Mesendoderm (in vitro differentiated cells): ENCODE data around the gene PLXNC1.

Source experiments
- DNase-seq: peaks from one replicate; pipeline ENCODE4 v3.0.0; 2013
- H2AK5ac ChIP-seq: 2 replicates; pipeline ENCODE4 v1.6.1; 2013; ENCODE audit warnings: low read length, inconsistent platforms
- H2BK120ac ChIP-seq: 2 replicates; pipeline ENCODE4 v1.6.1; 2013; ENCODE audit warnings: low read depth, mild to moderate bottlenecking, low read length, moderate library complexity, mixed read lengths
- H2BK15ac ChIP-seq: replicated peaks from 2 replicates; pipeline ENCODE4 v1.6.1; 2013; ENCODE audit warnings: low read depth, mild to moderate bottlenecking, moderate library complexity
- H2BK5ac ChIP-seq: 2 replicates; pipeline ENCODE4 v1.6.1; 2013; ENCODE audit warnings: low read length, inconsistent platforms
- H3K18ac ChIP-seq: 2 replicates; pipeline ENCODE4 v1.6.1; 2013; ENCODE audit warnings: mild to moderate bottlenecking, low read length, mixed read lengths
- H3K23ac ChIP-seq: one replicate; pipeline ENCODE4 v1.6.1; 2013; ENCODE audit warnings: low read length
- H3K27ac ChIP-seq: 2 replicates; pipeline ENCODE4 v1.5.1; 2013; ENCODE audit warnings: low read depth, mild to moderate bottlenecking, inconsistent platforms, low read length, moderate library complexity
- H3K27me3 ChIP-seq: 2 replicates; pipeline ENCODE4 v1.6.1; 2013; ENCODE audit warnings: low read length, control low read depth, mild to moderate bottlenecking, inconsistent platforms; ENCODE audit not compliant: insufficient read depth, poor library complexity
- H3K36me3 ChIP-seq: 2 replicates; pipeline ENCODE4 v1.6.1; 2013; ENCODE audit warnings: low read length, inconsistent platforms; ENCODE audit not compliant: control insufficient read depth, insufficient read depth
- H3K4ac ChIP-seq: one replicate; pipeline ENCODE4 v1.6.1; 2013; ENCODE audit warnings: low read depth, mild to moderate bottlenecking, low read length, moderate library complexity
- H3K4me1 ChIP-seq: 2 replicates; pipeline ENCODE4 v1.6.1; 2013; ENCODE audit warnings: low read depth, low read length, inconsistent platforms; ENCODE audit not compliant: control insufficient read depth
- H3K4me2 ChIP-seq: 2 replicates; pipeline ENCODE4 v1.6.1; 2013; ENCODE audit warnings: low read length
- H3K4me3 ChIP-seq: 2 replicates; pipeline ENCODE4 v1.5.1; 2013; ENCODE audit warnings: mild to moderate bottlenecking, low read length
- H3K56ac ChIP-seq: one replicate; pipeline ENCODE4 v1.6.1; 2013; ENCODE audit warnings: low read length
- H3K79me1 ChIP-seq: 2 replicates; pipeline ENCODE4 v1.6.1; 2013; ENCODE audit warnings: low read length, inconsistent platforms
- H3K79me2 ChIP-seq: 2 replicates; pipeline ENCODE4 v1.6.1; 2013; ENCODE audit warnings: mild to moderate bottlenecking, low read length; ENCODE audit not compliant: control insufficient read depth, insufficient read depth
- H3K9ac ChIP-seq: 2 replicates; pipeline ENCODE4 v1.6.1; 2013; ENCODE audit warnings: low read length, inconsistent platforms
- H4K5ac ChIP-seq: one replicate; pipeline ENCODE4 v1.6.1; 2013; ENCODE audit warnings: low read length
- H4K8ac ChIP-seq: one replicate; pipeline ENCODE4 v1.6.1; 2013; ENCODE audit warnings: low read depth, mild to moderate bottlenecking, control low read depth, low read length, moderate library complexity
- WGBS: extraction: QIAGEN DNeasy Blood & Tissue Kit; methylation state at CpG from one replicate; pipeline ENCODE4 v1.1.7; 2013; ENCODE audit warnings: low lambda C conversion rate, missing lambda C conversion rate; ENCODE audit not compliant: insufficient coverage; ENCODE audit errors: extremely low coverage; 5-methylcytosine and 5-hydroxymethylcytosine counted together

Gene PLXNC1

GRCh38 chr12:94111302-94111701, 37.1 kb upstream of the PLXNC1 start:
- Histone ChIP-seq H3K56ac (no peak overlapping the region), H2BK5ac (no peak overlapping the region), H3K36me3 (no peaks in the 10 kb centered on the region), H3K27ac (no peak overlapping the region), H2BK15ac (no peak overlapping the region), H3K4ac (no peak overlapping the region), H3K79me2 (no peaks in the 10 kb centered on the region), H3K79me1 (no peaks in the 10 kb centered on the region), H2BK120ac (no peak overlapping the region), H3K9ac (no peak overlapping the region), H3K27me3 (no peaks in the 10 kb centered on the region), H2AK5ac (no peak overlapping the region), H3K4me1 (no peaks in the 10 kb centered on the region), H3K4me2 (no peak overlapping the region), H3K18ac (no peak overlapping the region), H4K5ac (no peak overlapping the region), H3K23ac (no peak overlapping the region), H3K4me3 (no peak overlapping the region), H4K8ac (no peak overlapping the region)
- WGBS = no CpG with 5 or more reads among the region's 2 CpGs
- DNase-seq = no peak

GRCh38 chr12:94112121-94112520, 36.3 kb upstream of the PLXNC1 start:
- Histone ChIP-seq H3K4ac (no peak overlapping the region), H3K56ac (no peak overlapping the region), H3K4me2 (no peak overlapping the region), H3K9ac (no peak overlapping the region), H3K4me3 (no peak overlapping the region), H3K23ac (no peak overlapping the region), H3K4me1 (no peaks in the 10 kb centered on the region), H4K8ac (no peak overlapping the region), H2BK120ac (no peak overlapping the region), H2BK5ac (no peak overlapping the region), H2AK5ac (no peak overlapping the region), H3K36me3 (no peaks in the 10 kb centered on the region), H3K27me3 (no peaks in the 10 kb centered on the region), H2BK15ac (no peak overlapping the region), H3K18ac (no peak overlapping the region), H3K79me2 (no peaks in the 10 kb centered on the region), H3K27ac (no peak overlapping the region), H3K79me1 (no peaks in the 10 kb centered on the region), H4K5ac (no peak overlapping the region)
- DNase-seq = no peak
- WGBS = no CpG with 5 or more reads among the region's 2 CpGs

GRCh38 chr12:94114166-94114565, 34.2 kb upstream of the PLXNC1 start:
- Histone ChIP-seq H3K56ac (no peak overlapping the region), H3K4ac (no peak overlapping the region), H2AK5ac (no peak overlapping the region), H2BK15ac (no peak overlapping the region), H2BK5ac (no peak overlapping the region), H4K8ac (no peak overlapping the region), H3K23ac (no peak overlapping the region), H3K27me3 (no peaks in the 10 kb centered on the region), H2BK120ac (no peak overlapping the region), H4K5ac (no peak overlapping the region), H3K4me3 (no peak overlapping the region), H3K18ac (no peak overlapping the region), H3K79me2 (no peaks in the 10 kb centered on the region), H3K4me2 (no peak overlapping the region), H3K9ac (no peak overlapping the region), H3K27ac (no peak overlapping the region), H3K4me1 (no peaks in the 10 kb centered on the region), H3K79me1 (no peaks in the 10 kb centered on the region), H3K36me3 (no peaks in the 10 kb centered on the region)
- DNase-seq = no peak
- WGBS = no CpG with 5 or more reads among the region's 4 CpGs

GRCh38 chr12:94116191-94116590, 32.2 kb upstream of the PLXNC1 start:
- Histone ChIP-seq H2BK15ac (no peak overlapping the region), H2BK5ac (no peak overlapping the region), H2AK5ac (no peak overlapping the region), H3K4me2 (no peak overlapping the region), H2BK120ac (no peak overlapping the region), H3K18ac (no peak overlapping the region), H4K5ac (no peak overlapping the region), H3K27ac (no peak overlapping the region), H3K4ac (no peak overlapping the region), H3K36me3 (no peaks in the 10 kb centered on the region), H3K9ac (no peak overlapping the region), H3K27me3 (no peaks in the 10 kb centered on the region), H3K4me1 (no peaks in the 10 kb centered on the region), H3K79me1 (no peaks in the 10 kb centered on the region), H3K56ac (no peak overlapping the region), H4K8ac (no peak overlapping the region), H3K79me2 (no peaks in the 10 kb centered on the region), H3K4me3 (no peak overlapping the region), H3K23ac (no peak overlapping the region)
- no CpG with 5 or more reads among the region's 2 CpGs for WGBS
- no peak for DNase-seq

GRCh38 chr12:94121886-94122285, 26.5 kb upstream of the PLXNC1 start:
- WGBS = no CpG with 5 or more reads among the region's 3 CpGs
- no peak overlapping the region for H3K23ac ChIP-seq
- H3K27me3 ChIP-seq = no peaks in the 10 kb centered on the region
- H2BK15ac ChIP-seq = no peak overlapping the region
- H3K4me2 ChIP-seq = no peak overlapping the region
- H3K27ac ChIP-seq = no peak overlapping the region
- no peaks in the 10 kb centered on the region for H3K4me1 ChIP-seq
- H3K36me3 ChIP-seq = no peaks in the 10 kb centered on the region
- H3K9ac ChIP-seq = no peak overlapping the region
- H4K8ac ChIP-seq = no peak overlapping the region
- H3K4me3 ChIP-seq = no peak overlapping the region
- no peak overlapping the region for H4K5ac ChIP-seq
- no peak overlapping the region for H3K56ac ChIP-seq
- no peaks in the 10 kb centered on the region for H3K79me2 ChIP-seq
- no peaks in the 10 kb centered on the region for H3K79me1 ChIP-seq
- no peak overlapping the region for H2BK5ac ChIP-seq
- H3K18ac ChIP-seq = no peak overlapping the region
- DNase-seq = no peak
- no peak overlapping the region for H2BK120ac ChIP-seq
- H3K4ac ChIP-seq = no peak overlapping the region
- no peak overlapping the region for H2AK5ac ChIP-seq

- Histone ChIP-seq H3K4ac (no peak overlapping the region), H3K18ac (no peak overlapping the region), H4K8ac (no peak overlapping the region), H2BK5ac (no peak overlapping the region), H4K5ac (no peak overlapping the region), H3K4me2 (no peak overlapping the region), H3K23ac (no peak overlapping the region), H3K9ac (no peak overlapping the region), H3K27ac (no peak overlapping the region), H3K27me3 (no peaks in the 10 kb centered on the region), H3K4me1 (no peaks in the 10 kb centered on the region), H3K56ac (no peak overlapping the region), H2AK5ac (no peak overlapping the region), H3K79me1 (no peaks in the 10 kb centered on the region), H3K79me2 (no peaks in the 10 kb centered on the region), H3K36me3 (no peaks in the 10 kb centered on the region), H3K4me3 (no peak overlapping the region), H2BK120ac (no peak overlapping the region), H2BK15ac (no peak overlapping the region)
- WGBS = 100% methylated on average over 1 of the region's 3 CpGs
- DNase-seq = no peak
These were observed 25.8 kb upstream of the PLXNC1 start for GRCh38 chr12:94122591-94122990.
